Measurements from ENCODE around the gene NUDT3.
A peak's percentile ranks its signal among the peaks of the same experiment; 100 is the strongest.

DNA sequence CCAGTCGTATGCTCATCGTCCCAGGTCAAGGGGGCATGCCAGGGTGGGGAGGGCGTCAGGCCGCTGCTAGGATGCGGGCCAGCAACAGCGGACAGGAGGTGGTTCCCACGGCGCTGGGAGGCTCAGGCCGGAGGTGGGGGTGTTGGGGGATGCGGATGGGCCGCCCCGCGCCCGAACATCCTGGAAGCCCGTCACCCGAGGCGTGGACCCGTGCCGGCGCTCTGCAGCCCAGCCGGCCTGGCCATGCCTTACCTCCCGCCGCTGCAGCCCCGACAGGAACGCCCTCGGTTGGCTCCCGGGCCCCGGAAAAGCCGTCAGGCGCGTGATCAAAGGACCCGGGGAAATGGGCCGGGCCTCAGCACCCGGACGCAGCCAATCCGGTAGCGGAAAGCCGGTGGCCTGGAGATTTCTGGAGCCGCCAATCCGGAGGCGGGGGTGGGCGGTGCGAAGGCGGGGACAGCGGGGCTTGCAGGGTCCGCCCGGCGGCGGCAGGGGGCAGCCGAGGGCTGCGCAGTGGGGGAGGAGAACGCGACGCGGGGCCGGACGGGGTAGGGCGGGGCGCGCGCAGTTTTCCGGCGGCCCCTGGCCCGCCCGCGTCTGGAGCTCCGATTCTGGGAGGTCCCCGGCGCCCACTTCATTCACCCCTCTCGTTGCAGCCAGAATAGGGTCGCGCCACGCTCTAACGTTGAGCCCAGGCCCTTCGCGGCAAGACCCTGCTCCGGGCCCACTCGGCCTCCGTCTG is 143.6 kb downstream of the NUDT3 start, which contains the start of gene SMIM29:
- TF ChIP-seq, protein P1, sequence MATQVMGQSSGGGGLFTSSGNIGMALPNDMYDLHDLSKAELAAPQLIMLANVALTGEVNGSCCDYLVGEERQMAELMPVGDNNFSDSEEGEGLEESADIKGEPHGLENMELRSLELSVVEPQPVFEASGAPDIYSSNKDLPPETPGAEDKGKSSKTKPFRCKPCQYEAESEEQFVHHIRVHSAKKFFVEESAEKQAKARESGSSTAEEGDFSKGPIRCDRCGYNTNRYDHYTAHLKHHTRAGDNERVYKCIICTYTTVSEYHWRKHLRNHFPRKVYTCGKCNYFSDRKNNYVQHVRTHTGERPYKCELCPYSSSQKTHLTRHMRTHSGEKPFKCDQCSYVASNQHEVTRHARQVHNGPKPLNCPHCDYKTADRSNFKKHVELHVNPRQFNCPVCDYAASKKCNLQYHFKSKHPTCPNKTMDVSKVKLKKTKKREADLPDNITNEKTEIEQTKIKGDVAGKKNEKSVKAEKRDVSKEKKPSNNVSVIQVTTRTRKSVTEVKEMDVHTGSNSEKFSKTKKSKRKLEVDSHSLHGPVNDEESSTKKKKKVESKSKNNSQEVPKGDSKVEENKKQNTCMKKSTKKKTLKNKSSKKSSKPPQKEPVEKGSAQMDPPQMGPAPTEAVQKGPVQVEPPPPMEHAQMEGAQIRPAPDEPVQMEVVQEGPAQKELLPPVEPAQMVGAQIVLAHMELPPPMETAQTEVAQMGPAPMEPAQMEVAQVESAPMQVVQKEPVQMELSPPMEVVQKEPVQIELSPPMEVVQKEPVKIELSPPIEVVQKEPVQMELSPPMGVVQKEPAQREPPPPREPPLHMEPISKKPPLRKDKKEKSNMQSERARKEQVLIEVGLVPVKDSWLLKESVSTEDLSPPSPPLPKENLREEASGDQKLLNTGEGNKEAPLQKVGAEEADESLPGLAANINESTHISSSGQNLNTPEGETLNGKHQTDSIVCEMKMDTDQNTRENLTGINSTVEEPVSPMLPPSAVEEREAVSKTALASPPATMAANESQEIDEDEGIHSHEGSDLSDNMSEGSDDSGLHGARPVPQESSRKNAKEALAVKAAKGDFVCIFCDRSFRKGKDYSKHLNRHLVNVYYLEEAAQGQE (IDR thresholded peaks at IDR 0.05; ENCODE audit: low read depth) = no peak
- no peak for TF ChIP-seq FOXM1 (IDR thresholded peaks at IDR 0.05; ENCODE audit: borderline replicate concordance, low read depth)
- TF ChIP-seq YY1 (IDR thresholded peaks at IDR 0.05; ENCODE audit: low read depth) = no peak
- TF ChIP-seq, protein P2, sequence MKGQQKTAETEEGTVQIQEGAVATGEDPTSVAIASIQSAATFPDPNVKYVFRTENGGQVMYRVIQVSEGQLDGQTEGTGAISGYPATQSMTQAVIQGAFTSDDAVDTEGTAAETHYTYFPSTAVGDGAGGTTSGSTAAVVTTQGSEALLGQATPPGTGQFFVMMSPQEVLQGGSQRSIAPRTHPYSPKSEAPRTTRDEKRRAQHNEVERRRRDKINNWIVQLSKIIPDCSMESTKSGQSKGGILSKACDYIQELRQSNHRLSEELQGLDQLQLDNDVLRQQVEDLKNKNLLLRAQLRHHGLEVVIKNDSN (IDR thresholded peaks at IDR 0.05) = peak; percentile 67
- TF ChIP-seq CEBPB (IDR thresholded peaks at IDR 0.05) = no peak
- peak; percentile 80 for TF ChIP-seq RAD21 (IDR thresholded peaks at IDR 0.05; ENCODE audit: low read depth)
- peak; percentile 52; the same call in 1 of the 2 replicates for TF ChIP-seq ZBTB7A (IDR thresholded peaks at IDR 0.05; ENCODE audit: low read depth)
- 0 out of 2 replicates have a peak, but pooled peaks have one; percentile 22 for TF ChIP-seq EP300 (IDR thresholded peaks at IDR 0.05; ENCODE audit: borderline replicate concordance)
- peak; percentile 66 for TF ChIP-seq TAF1 (IDR thresholded peaks at IDR 0.05; ENCODE audit: low read depth)
- 0 out of 2 replicates have a peak, but pooled peaks have one; percentile 40 for TF ChIP-seq NFIC (IDR thresholded peaks at IDR 0.05)
